ENCODE results near the gene OR2V2. TPM values are rescaled to one million over a fixed set of nuclear protein-coding genes. Genes with fewer than 3 reads are reported as not detected.

The OR2V2 gene
- polyA plus RNA-seq, 1 donor from 2014 or later, result not detected

- no peak overlapping the region for H3K4me2 ChIP-seq (ENCODE audit: low read length)
- no peaks in the 10 kb centered on the region for H3F3A ChIP-seq (ENCODE audit: insufficient read depth, low read length, poor library complexity, severe bottlenecking)
- H3K27me3 ChIP-seq (ENCODE audit: insufficient read depth, low read depth, low read length), result peaks cover 26% of the 10 kb centered on the region
- H3K4me3 ChIP-seq (ENCODE audit: low read length), result no peak overlapping the region
- no peaks in the 10 kb centered on the region for H3K79me2 ChIP-seq (replicated peaks; ENCODE audit: insufficient read depth, low read length)
- TF ChIP-seq EZH2 (IDR thresholded peaks at IDR 0.05; ENCODE audit: borderline replicate concordance, insufficient read depth, low read length, poor library complexity, severe bottlenecking), result no peak
- TF ChIP-seq SMC3 (conservative IDR thresholded peaks at IDR 0.05; ENCODE audit: poor library complexity), result no peak
- TF ChIP-seq TAF1 (IDR thresholded peaks at IDR 0.05; ENCODE audit: low read depth), result no peak
- no peak for TF ChIP-seq CTCF (IDR thresholded peaks at IDR 0.05; ENCODE audit: poor library complexity, severe bottlenecking)
- TF ChIP-seq POLR2AphosphoS5 (IDR thresholded peaks at IDR 0.05), result no peak
- no peak for TF ChIP-seq EP300 (conservative IDR thresholded peaks at IDR 0.05; ENCODE audit: poor library complexity, severe bottlenecking)
- TF ChIP-seq MXI1 (conservative IDR thresholded peaks at IDR 0.05; ENCODE audit: poor library complexity, severe bottlenecking), result no peak
- no peak for TF ChIP-seq RAD21 (conservative IDR thresholded peaks at IDR 0.05)
- TF ChIP-seq REST (IDR thresholded peaks at IDR 0.05; ENCODE audit: borderline replicate concordance), result no peak
- H3K27ac ChIP-seq (ENCODE audit: low read length), result no peak overlapping the region
- no peak overlapping the region for H3K9ac ChIP-seq (ENCODE audit: low read length)
- H3K9me3 ChIP-seq (ENCODE audit: low read length), result peaks cover 6% of the 10 kb centered on the region
- H2AFZ ChIP-seq (ENCODE audit: low read depth, low read length), result no peak overlapping the region
- no peaks in the 10 kb centered on the region for H4K20me1 ChIP-seq (ENCODE audit: insufficient read depth)
- no peaks in the 10 kb centered on the region for H3K9me2 ChIP-seq (ENCODE audit: insufficient read depth, low read length)
- H3K36me3 ChIP-seq (ENCODE audit: insufficient read depth, low read length), result no peaks in the 10 kb centered on the region
These were observed 37.8 kb upstream of the OR2V2 start for GRCh38 chr5:181109489-181110013.

- TF ChIP-seq REST (IDR thresholded peaks at IDR 0.05; ENCODE audit: borderline replicate concordance) (no peak), TAF1 (IDR thresholded peaks at IDR 0.05; ENCODE audit: low read depth) (no peak), MXI1 (conservative IDR thresholded peaks at IDR 0.05; ENCODE audit: poor library complexity, severe bottlenecking) (no peak), RAD21 (conservative IDR thresholded peaks at IDR 0.05) (no peak), EZH2 (IDR thresholded peaks at IDR 0.05; ENCODE audit: borderline replicate concordance, insufficient read depth, low read length, poor library complexity, severe bottlenecking) (no peak), POLR2AphosphoS5 (IDR thresholded peaks at IDR 0.05) (no peak), SMC3 (conservative IDR thresholded peaks at IDR 0.05; ENCODE audit: poor library complexity) (no peak), CTCF (IDR thresholded peaks at IDR 0.05; ENCODE audit: poor library complexity, severe bottlenecking) (no peak), EP300 (conservative IDR thresholded peaks at IDR 0.05; ENCODE audit: poor library complexity, severe bottlenecking) (no peak)
- Histone ChIP-seq H3K79me2 (replicated peaks; ENCODE audit: insufficient read depth, low read length) (no peaks in the 10 kb centered on the region), H3K36me3 (ENCODE audit: insufficient read depth, low read length) (no peaks in the 10 kb centered on the region), H2AFZ (ENCODE audit: low read depth, low read length) (no peak overlapping the region), H3K4me3 (ENCODE audit: low read length) (no peak overlapping the region), H3K9me3 (ENCODE audit: low read length) (peaks cover 9% of the 10 kb centered on the region), H3K4me2 (ENCODE audit: low read length) (no peak overlapping the region), H3K27ac (ENCODE audit: low read length) (no peak overlapping the region), H4K20me1 (ENCODE audit: insufficient read depth) (no peaks in the 10 kb centered on the region), H3K9me2 (ENCODE audit: insufficient read depth, low read length) (no peaks in the 10 kb centered on the region), H3K27me3 (ENCODE audit: insufficient read depth, low read depth, low read length) (peaks cover 31% of the 10 kb centered on the region), H3F3A (ENCODE audit: insufficient read depth, low read length, poor library complexity, severe bottlenecking) (no peaks in the 10 kb centered on the region), H3K9ac (ENCODE audit: low read length) (no peak overlapping the region)
These were observed 36.4 kb upstream of the OR2V2 start for GRCh38 chr5:181111010-181111409.
